Neural progenitor cell (in vitro differentiated cells): ENCODE data around the gene HMGN1. TPM values are rescaled to one million over a fixed set of nuclear protein-coding genes. Genes with fewer than 3 reads are reported as not detected.
"Not testable (repeated sequence)": the region's sequence is repeated elsewhere in the genome, so short reads cannot be mapped to it uniquely, and the experiment has no call there.

Experiments used
- DNase-seq: peaks from one replicate; pipeline ENCODE4 v3.0.0-alpha.2; 2016; ENCODE audit warnings: low spot score
- H2AFZ ChIP-seq: fragments of 200-600 bp; sonication (generic); replicated peaks from 2 replicates; pipeline ENCODE4 v1.6.1; 2016; ENCODE audit warnings: antibody characterized with exemption
- H3F3A ChIP-seq: fragments of 200-600 bp; sonication (generic); 2 replicates; pipeline ENCODE4 v1.6.1; 2016; ENCODE audit warnings: antibody characterized with exemption, low read depth
- H3K27ac ChIP-seq: fragments of 200-600 bp; sonication (generic); 2 replicates; pipeline ENCODE4 v1.5.1; 2016; ENCODE audit warnings: mild to moderate bottlenecking
- H3K27me3 ChIP-seq: fragments of 200-600 bp; sonication (generic); 2 replicates; pipeline ENCODE4 v1.6.1; 2016; ENCODE audit warnings: mild to moderate bottlenecking, moderate library complexity
- H3K36me3 ChIP-seq: fragments of 200-600 bp; sonication (generic); 2 replicates; pipeline ENCODE4 v1.5.1; 2016
- H3K4me1 ChIP-seq: fragments of 200-600 bp; sonication (generic); 2 replicates; pipeline ENCODE4 v1.6.1; 2016; ENCODE audit warnings: mixed run types
- H3K4me2 ChIP-seq: fragments of 200-600 bp; sonication (generic); 2 replicates; pipeline ENCODE4 v1.6.1; 2016
- H3K4me3 ChIP-seq: fragments of 200-600 bp; sonication (generic); 2 replicates; pipeline ENCODE4 v1.5.1; 2016
- H3K79me2 ChIP-seq: fragments of 200-600 bp; sonication (generic); 2 replicates; pipeline ENCODE4 v1.6.1; 2016; ENCODE audit warnings: low read depth
- H3K9ac ChIP-seq: fragments of 200-600 bp; sonication (generic); 2 replicates; pipeline ENCODE4 v1.6.1; 2016
- H3K9me3 ChIP-seq: fragments of 200-600 bp; sonication (generic); 2 replicates; pipeline ENCODE4 v1.5.1; 2016; ENCODE audit warnings: low read depth
- H4K20me1 ChIP-seq: fragments of 200-600 bp; sonication (generic); 2 replicates; pipeline ENCODE4 v1.6.1; 2016; ENCODE audit warnings: low read depth
- H3K27ac Mint-ChIP-seq: 3 replicates; pipeline ENCODE4 v1.8.0; 2021; ENCODE audit warnings: mixed read lengths
- H3K27me3 Mint-ChIP-seq: 2 replicates; pipeline ENCODE4 v1.8.0; 2022; ENCODE audit warnings: low read depth, mild to moderate bottlenecking, inconsistent platforms, moderate library complexity, mixed read lengths; ENCODE audit not compliant: insufficient read depth
- H3K36me3 Mint-ChIP-seq: 3 replicates; pipeline ENCODE4 v1.8.0; 2021; ENCODE audit warnings: mixed read lengths
- H3K4me1 Mint-ChIP-seq: 3 replicates; pipeline ENCODE4 v1.8.0; 2021; ENCODE audit warnings: mixed read lengths
- H3K4me3 Mint-ChIP-seq: 3 replicates; pipeline ENCODE4 v1.8.0; 2021; ENCODE audit warnings: mild to moderate bottlenecking, moderate library complexity, mixed read lengths
- H3K9me3 Mint-ChIP-seq: 3 replicates; pipeline ENCODE4 v1.8.0; 2020; ENCODE audit warnings: mixed read lengths
- CTCF ChIP-seq: fragments of 200-600 bp; sonication (generic); IDR thresholded peaks from 2 replicates; pipeline ENCODE4 v1.5.1; 2017; ENCODE audit warnings: antibody characterized with exemption, mild to moderate bottlenecking
- EZH2 ChIP-seq: fragments of 200-600 bp; sonication (generic); IDR thresholded peaks from 2 replicates; pipeline ENCODE4 v1.6.1; 2017; ENCODE audit warnings: antibody characterized with exemption, mild to moderate bottlenecking, moderate library complexity
- EZH2phosphoT487 ChIP-seq: fragments of 200-600 bp; sonication (generic); IDR thresholded peaks from 2 replicates; pipeline ENCODE4 v1.6.1; 2017; ENCODE audit warnings: antibody characterized with exemption
- total RNA-seq: library from RNA; depleted of rRNA; stranded (reverse); fragments of >200 nt; gene quantifications from 2 replicates; pipeline ENCODE4 v1.2.3, GENCODE V29; 2015; ENCODE audit warnings: low replicate concordance

HMGN1 gene
- total RNA-seq, 1 donor from 2014 or later = 903 TPM

GRCh38 chr21:39374046-39374445, 25.2 kb upstream of the HMGN1 start:
- Mint-ChIP-seq H3K27ac (no peak overlapping the region), H3K4me1 (peaks cover 6% of the 10 kb centered on the region), H3K9me3 (no peaks in the 10 kb centered on the region), H3K4me3 (no peak overlapping the region), H3K36me3 (no peaks in the 10 kb centered on the region), H3K27me3 (no peaks in the 10 kb centered on the region)
- no peaks in the 10 kb centered on the region for H3K9me3 ChIP-seq
- DNase-seq = no peak
- no peaks in the 10 kb centered on the region for H3K27me3 ChIP-seq
- no peak for TF ChIP-seq EZH2
- TF ChIP-seq CTCF = no peak
- TF ChIP-seq EZH2phosphoT487 = no peak
- peak overlapping the region; percentile 88 for H2AFZ ChIP-seq
- H3K79me2 ChIP-seq = no peaks in the 10 kb centered on the region
- H3K9ac ChIP-seq = no peak overlapping the region
- no peaks in the 10 kb centered on the region for H3K36me3 ChIP-seq
- H3K4me1 ChIP-seq = peaks cover 9% of the 10 kb centered on the region
- H3K4me2 ChIP-seq = no peak overlapping the region
- H4K20me1 ChIP-seq = no peaks in the 10 kb centered on the region
- H3K27ac ChIP-seq = no peak overlapping the region
- H3F3A ChIP-seq = peaks cover 14% of the 10 kb centered on the region
- H3K4me3 ChIP-seq = no peak overlapping the region

GRCh38 chr21:39373634-39374033, 24.7 kb upstream of the HMGN1 start:
- no peak overlapping the region for H3K4me3 ChIP-seq
- Mint-ChIP-seq H3K27me3 (no peaks in the 10 kb centered on the region), H3K9me3 (no peaks in the 10 kb centered on the region), H3K4me1 (peaks cover 6% of the 10 kb centered on the region), H3K4me3 (no peak overlapping the region), H3K36me3 (no peaks in the 10 kb centered on the region), H3K27ac (no peak overlapping the region)
- H3K9me3 ChIP-seq = no peaks in the 10 kb centered on the region
- no peak overlapping the region for H3K9ac ChIP-seq
- no peak overlapping the region for H3K27ac ChIP-seq
- no peaks in the 10 kb centered on the region for H3K27me3 ChIP-seq
- H3K36me3 ChIP-seq = no peaks in the 10 kb centered on the region
- peaks cover 14% of the 10 kb centered on the region for H3F3A ChIP-seq
- H3K4me2 ChIP-seq = no peak overlapping the region
- peaks cover 9% of the 10 kb centered on the region for H3K4me1 ChIP-seq
- H4K20me1 ChIP-seq = no peaks in the 10 kb centered on the region
- no peaks in the 10 kb centered on the region for H3K79me2 ChIP-seq
- peak overlapping the region; percentile 88 for H2AFZ ChIP-seq
- no peak for TF ChIP-seq EZH2
- TF ChIP-seq CTCF = peak; percentile 39
- DNase-seq = peak; percentile 55

- H3K9me3 Mint-ChIP-seq, H3K36me3 ChIP-seq, H3K4me2 ChIP-seq, H3K27ac ChIP-seq, DNase-seq, H3K4me1 Mint-ChIP-seq, H3K9me3 ChIP-seq, H3K9ac ChIP-seq, H3K4me3 ChIP-seq, H2AFZ ChIP-seq, H3K79me2 ChIP-seq, H4K20me1 ChIP-seq, H3K27ac Mint-ChIP-seq, H3K27me3 ChIP-seq, H3K4me3 Mint-ChIP-seq, H3K36me3 Mint-ChIP-seq, H3K4me1 ChIP-seq, H3K27me3 Mint-ChIP-seq: not testable (repeated sequence)
- peaks cover 11% of the 10 kb centered on the region for H3F3A ChIP-seq
Measured at GRCh38 chr21:39369896-39370288, 21.0 kb upstream of the HMGN1 start.

- Mint-ChIP-seq H3K4me3 (no peak overlapping the region), H3K36me3 (no peaks in the 10 kb centered on the region), H3K27ac (no peak overlapping the region), H3K4me1 (no peaks in the 10 kb centered on the region), H3K27me3 (no peaks in the 10 kb centered on the region), H3K9me3 (peaks cover 3% of the 10 kb centered on the region)
- Histone ChIP-seq H3K27ac (no peak overlapping the region), H3K4me1 (no peaks in the 10 kb centered on the region), H3K4me3 (no peak overlapping the region), H3K9ac (no peak overlapping the region), H2AFZ (no peak overlapping the region), H3K9me3 (no peaks in the 10 kb centered on the region), H3K36me3 (no peaks in the 10 kb centered on the region), H3K79me2 (no peaks in the 10 kb centered on the region), H3K27me3 (no peaks in the 10 kb centered on the region), H3F3A (no peaks in the 10 kb centered on the region), H3K4me2 (no peak overlapping the region), H4K20me1 (no peaks in the 10 kb centered on the region)
- DNase-seq = no peak
- TF ChIP-seq EZH2phosphoT487 = no peak
- TF ChIP-seq EZH2 = no peak
- TF ChIP-seq CTCF = no peak
Measured at GRCh38 chr21:39367783-39368182, 18.9 kb upstream of the HMGN1 start.
